GM12872 (cell line): ENCODE measurements around the gene IRF2.
A peak's percentile ranks its signal among the peaks of the same experiment; 100 is the strongest.

Source experiments
- CTCF ChIP-seq: IDR thresholded peaks from 3 replicates; pipeline ENCODE4 v1.5.1; 2011; ENCODE audit warnings: low read depth, mild to moderate bottlenecking, low read length, moderate library complexity; ENCODE audit not compliant: insufficient read depth

IRF2 gene

GRCh38 chr4:184473499-184474262, 669 bp downstream of the IRF2 start:
- TF ChIP-seq CTCF: no peak

GRCh38 chr4:184472614-184473498, 1.5 kb downstream of the IRF2 start:
- 0 out of 3 replicates have a peak, but pooled peaks have one; percentile 7 for TF ChIP-seq CTCF

- TF ChIP-seq CTCF: no peak
Measured at GRCh38 chr4:184471881-184472613, 2.3 kb downstream of the IRF2 start.

GRCh38 chr4:184470785-184471110, 3.6 kb downstream of the IRF2 start:
- no peak for TF ChIP-seq CTCF

- TF ChIP-seq CTCF: no peak
Measured at GRCh38 chr4:184466634-184467033, 7.7 kb downstream of the IRF2 start.

GRCh38 chr4:184464759-184465454, 9.4 kb downstream of the IRF2 start:
- TF ChIP-seq CTCF: no peak

GRCh38 chr4:184463856-184464255, 10.5 kb downstream of the IRF2 start:
- no peak for TF ChIP-seq CTCF
